Activated T-cell treated with anti-CD3 and anti-CD28 coated beads for 4 hours (primary cell): ENCODE measurements around the gene FBXO10.
A peak's percentile ranks its signal among the peaks of the same experiment; 100 is the strongest.
"Not testable (repeated sequence)": the region's sequence is repeated elsewhere in the genome, so short reads cannot be mapped to it uniquely, and the experiment has no call there.

Experiments
- DNase-seq: peaks from one replicate; pipeline ENCODE4 v3.0.0-alpha.2; 2020

The FBXO10 gene

DNA sequence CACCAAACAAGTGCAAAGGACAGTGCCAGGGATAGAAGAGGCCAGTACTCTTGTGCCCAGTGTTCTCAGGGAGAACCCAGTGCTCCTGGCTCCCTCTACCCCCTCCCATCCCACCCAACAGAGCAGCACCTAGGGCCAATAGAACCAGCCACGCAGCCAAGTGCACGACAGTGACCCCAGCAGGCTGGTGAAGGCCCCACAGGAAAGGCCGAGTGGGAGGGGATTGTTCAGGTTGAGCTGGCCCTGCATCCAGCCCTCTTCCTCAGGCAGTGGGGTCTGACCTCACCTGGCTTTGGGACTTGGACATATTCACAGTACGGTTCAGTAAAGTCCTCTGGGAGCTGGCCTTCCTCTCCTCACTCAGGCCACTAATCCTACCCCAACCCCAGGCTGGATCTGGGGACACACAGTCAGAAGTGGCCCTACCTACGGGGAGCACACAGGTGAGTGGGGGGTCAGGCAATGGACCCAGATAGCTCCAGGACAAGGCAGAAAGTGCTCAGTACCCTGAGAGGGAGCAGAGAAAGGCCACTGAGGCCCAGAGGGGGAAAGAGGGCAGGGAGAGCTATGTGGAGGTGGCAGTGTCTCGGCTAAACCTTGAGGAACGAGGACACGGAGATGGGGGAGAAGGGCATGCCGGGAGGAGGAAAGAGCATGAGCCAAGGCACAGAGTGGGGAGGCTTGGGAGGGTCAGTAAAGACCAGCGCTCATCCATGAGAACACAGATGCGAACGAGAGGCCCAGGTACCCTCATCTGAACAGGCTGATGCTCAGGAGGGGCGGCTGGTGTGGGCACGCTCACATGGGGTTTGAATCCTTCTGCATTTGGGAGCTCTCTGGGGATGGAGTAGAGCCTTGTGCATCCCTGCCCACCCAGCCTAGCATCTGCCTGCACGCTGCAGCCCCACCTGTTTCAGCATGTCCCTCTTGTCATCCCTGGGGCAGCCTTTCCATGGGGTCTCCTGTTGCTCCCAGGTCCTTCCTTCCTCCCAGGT lies 64.9 kb downstream of the FBXO10 start:
- DNase-seq = no peak

DNA sequence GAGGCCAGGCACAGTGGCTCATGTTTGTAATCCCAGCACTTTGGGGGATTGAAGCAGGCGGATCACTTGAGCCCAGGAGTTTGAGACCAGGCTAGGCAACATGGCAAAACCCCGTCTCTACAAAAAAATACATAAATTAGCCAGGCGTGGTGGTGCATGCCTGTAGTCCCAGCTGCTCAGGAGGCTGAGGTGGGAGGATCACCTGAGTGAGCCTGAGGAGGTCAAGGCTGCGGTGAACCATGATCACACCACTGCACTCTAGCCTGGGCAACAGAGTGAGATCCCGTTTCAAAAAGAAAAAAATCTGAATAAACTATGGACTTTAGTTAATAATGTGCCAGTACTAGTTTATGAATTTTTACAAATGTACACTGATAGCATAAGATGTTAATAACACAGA lies 66.1 kb downstream of the FBXO10 start:
- DNase-seq = not testable (repeated sequence)

DNA sequence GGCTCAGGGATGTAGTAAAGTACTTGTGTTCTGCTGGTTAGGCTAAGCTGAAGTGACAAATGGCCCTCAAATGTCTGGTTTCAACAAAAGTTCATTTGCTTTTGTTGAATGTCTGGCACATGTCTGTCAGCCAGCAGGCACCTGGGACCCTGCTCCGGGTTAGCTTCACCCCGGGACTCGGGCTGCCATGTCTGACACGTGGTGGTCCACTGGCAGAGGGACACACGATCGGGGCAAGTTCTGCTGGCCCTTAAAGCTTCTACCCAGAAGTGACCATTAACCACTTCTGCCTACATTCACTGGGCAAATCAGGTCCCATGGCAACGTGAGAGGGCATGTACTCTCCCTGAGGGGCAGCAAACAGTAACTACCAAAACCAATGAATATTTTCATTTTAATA lies 66.6 kb downstream of the FBXO10 start:
- no peak for DNase-seq

DNA sequence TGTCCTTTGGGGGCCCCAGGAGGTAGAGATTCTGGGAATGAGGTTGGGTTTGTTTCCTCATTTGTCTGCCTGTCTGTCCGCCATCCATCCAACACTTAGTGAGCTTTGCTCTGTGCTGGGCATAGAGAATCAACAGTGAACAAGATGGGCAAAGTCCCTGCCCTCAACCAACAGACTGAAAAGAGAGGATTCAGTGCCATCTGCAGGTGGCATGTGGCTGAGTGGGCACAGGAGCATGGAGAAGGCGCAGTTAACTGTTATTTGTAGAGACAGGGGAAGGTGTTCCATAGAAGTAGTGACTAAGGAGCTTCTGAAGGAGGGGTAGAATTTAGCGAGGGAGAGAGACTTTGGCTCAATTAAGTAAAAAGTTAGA lies 67.4 kb downstream of the FBXO10 start:
- no peak for DNase-seq

DNA sequence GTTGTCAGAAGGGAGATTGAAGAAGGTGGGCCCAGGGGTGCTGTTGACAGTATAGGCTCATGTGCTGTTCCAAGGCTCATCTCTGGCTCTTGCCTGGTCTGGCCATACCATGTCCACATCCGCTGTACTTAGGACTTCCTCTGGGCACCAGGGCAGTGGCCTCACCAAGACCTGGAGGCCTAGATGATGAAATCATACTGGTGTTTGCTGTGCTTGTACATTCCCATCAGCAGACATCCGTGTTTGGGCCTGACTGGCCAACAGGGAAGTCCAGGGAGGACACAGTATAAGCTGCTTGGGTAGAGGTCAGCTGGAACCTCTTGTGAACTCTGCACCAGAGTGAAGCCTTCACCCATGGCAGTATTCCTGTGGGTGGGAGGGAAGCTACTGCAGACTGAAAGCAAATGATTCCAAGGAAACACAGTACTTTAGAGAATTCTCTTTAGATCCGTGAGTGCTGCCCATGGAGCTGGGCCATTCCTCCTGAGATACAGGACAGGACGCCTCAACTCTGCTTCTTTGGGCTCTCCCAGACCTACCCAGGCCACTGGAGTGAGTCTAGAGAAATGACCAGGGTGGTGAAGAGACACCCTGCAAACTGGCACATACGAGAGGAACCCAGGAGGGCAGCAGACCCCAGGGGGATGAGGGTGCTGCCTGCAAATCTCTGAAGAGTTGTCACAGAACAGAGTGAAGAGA lies 67.9 kb downstream of the FBXO10 start:
- DNase-seq = no peak

DNA sequence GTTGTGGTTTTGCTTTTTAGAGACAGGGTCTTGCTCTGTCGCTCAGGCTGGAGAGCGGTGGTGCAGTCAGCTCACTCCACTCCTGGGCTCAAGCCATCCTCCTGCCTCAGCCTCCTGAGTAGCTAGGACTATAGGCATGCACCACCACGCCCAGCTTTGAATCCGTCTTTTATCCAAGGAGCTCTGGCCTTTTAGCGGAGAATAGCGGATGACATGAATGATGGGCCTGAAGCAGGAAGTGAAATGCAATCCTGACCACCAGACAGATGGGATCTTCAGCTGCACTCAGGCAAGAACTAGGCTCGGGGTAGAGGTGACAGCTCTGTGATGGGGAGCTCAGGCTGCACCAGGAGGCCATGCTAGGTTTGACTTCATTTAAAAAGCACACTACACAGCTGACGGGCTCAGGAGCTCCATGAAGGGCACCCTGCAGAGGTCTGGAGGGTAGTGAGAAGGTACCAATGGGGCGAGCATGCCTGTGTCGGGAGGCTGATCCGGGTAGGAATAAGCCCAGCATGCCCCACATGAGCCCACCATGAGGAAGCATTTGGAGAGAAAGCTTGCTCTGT lies 68.5 kb downstream of the FBXO10 start:
- DNase-seq = no peak

DNA sequence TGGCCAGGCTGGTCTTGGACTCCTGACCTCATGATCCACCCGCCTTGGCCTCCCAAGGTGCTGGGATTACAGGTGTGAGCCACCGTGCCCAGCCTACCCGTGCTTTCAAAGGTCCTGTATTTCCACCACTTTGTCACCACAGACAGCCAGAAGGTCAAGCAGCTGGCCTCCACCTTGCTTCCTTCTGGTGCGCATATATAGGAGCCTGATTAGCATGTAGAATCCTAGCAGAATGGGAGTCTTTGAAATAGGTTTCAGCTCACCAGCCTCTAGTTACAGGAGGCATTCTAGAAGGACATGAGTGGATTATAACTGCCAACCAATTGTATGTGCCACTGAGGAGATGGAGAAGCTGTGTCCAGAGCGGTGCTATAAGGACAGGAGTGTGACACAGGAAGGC lies 71.6 kb downstream of the FBXO10 start:
- no peak for DNase-seq

DNA sequence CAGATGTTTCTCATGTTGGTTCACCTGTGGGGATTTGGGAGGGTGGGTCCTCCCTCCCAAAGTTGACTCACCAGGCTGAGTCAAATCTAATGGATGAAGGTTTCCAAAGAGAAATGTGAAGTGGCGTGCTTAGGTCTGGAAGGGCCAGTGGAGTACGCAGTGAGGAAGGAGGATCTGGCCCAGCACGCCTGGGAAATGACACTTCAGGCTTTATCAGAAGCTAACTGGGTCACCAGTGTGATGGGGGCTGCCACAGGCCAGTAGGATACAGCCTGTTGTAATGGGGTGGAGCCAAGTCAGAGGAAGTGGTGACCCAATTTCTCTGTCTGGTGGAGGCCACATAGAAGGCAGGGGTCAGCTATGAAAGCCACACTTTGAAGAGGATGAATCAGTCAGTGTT lies 72.4 kb downstream of the FBXO10 start:
- no peak for DNase-seq

DNA sequence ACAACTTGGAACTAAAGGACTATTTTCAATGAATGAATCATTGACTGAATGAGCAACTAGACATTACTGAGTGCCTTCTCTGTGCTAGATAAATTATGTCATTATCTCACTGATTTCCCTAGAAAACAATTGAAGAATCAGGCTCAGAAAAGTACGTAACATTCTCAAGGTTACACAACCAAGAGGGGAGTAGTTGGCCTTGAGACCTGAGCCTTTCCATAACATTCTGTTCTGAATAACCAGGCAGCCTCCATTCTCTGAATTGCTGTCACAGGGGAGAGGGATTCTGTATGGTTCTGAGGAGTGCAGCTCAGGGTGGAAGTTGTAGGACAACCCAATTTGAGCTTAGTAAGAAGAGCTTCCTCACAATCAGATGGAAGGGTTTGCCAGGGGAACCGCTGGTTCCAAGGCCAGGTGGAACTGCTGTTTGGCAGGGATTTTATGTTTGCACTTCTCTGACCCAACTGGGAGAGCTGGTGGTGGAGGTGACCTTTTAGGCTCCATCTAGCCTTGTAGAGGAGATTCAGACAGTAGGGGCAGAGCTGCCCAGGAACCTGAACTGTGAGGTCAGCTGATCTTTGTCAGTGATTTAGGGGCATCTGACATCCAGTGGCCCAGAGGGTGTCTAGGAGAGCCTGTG lies 74.1 kb downstream of the FBXO10 start:
- no peak for DNase-seq

DNA sequence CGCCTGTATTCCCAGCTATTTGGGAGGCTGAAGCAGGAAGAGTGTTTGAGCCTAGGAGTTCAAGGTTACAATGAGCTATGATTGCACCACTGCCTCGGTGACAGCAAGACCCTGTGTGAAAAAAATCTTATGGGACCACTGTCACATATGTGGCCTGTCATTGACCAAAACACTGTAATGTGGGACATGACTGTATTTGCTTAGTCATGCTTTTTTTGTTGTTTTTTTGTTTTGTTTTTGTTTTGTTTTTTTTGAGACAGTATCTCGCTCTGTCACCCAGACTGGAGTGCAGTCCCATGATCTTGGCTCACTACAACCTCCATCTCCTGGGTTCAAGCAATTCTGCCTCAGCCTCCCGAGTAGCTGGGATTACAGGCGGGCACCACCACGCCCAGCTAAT lies 76.9 kb downstream of the FBXO10 start:
- no peak for DNase-seq

DNA sequence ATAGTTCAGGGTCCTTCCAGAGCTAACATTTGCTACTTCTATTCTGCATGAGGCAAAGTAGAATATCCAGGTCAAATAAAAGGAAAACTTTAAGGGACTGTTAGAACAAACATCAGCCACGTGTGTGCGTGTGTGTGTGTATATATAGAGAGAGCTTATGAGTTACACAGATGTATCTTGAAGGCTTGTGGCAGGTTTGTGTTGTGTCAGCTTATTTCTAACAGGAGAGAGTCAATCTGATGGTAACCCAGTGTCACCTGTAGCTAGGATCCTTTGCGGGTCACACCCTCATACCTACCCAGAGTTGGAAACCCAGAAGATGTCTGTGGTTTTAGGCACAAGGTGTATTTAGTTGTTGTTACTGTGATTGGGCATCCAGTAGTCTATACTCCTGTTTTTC lies 77.7 kb downstream of the FBXO10 start:
- DNase-seq = no peak

DNA sequence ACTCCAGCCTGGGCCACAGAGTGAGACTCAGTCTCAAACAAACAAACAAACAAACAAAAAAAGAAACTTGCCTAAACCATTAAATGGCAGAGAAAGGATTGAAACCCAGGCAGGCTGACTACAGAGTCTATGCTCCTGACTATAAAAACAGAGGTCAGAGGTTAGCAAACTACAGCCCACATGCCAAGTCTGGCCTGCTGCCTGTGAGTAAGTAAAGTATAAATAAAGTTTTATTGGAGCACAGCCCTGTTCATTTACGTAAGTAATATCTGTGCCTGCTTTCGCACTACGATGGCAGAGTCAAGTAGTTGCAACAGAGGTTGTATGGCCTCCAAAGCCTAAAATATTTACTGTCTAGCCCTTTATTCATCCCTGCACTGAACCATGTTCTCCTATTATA lies 78.9 kb downstream of the FBXO10 start:
- no peak for DNase-seq

DNA sequence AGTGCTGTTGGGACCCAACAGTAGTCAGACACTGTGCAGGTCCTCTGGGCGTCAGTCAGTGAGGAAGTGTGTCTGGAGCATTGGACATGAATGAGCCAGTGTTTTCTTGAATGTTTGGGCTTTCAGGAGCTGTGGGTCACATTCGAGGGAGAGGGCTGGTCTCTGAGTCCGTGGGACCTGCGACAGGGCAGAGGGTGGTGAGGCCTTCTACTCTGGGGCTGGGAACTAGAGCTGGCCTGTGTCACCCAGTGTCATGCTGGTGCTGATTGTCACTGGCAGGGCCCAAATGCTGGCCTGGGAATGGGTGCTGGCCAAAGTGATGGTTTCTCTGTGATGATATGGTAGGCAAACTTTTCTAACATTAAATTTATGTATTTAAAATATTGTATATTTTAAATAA lies 80.2 kb downstream of the FBXO10 start:
- no peak for DNase-seq

DNA sequence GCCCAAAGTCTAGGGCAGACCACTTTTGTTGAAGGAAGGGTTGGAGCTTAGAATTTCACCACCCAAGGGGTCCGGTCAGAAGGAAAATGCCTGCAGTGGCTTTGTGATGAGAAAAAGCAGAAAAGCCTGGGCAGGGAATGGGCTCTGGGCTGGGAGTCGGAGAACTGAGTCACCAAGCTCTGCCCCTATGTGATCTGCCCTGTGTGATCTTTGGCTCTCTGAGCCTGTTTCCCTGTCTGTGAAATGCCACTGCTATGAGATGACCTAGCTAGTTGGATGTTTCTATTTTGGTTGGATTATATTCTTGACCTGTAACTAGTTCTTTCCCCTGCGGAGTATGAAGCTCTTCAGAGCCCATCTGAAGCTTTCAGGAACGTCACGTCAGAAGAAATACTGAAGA lies 80.6 kb downstream of the FBXO10 start:
- DNase-seq = no peak

DNA sequence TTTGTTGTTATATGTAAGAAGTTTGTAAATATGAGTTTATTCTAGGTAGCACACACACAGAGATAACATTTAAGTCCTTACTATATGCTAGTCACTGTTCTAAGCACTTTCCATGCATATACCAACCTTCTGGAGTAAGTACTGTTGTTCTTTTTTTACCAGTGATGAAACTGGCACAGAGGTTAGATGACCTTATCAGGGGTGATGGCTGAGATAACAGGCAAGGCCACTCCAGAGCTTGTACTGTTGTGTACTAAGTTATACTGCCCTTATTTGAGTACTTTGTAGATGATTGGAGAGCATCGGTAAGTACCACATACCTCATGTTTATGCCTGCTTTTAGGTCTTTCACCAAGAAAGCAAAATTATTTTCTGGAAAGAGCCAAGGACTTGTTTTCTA lies 84.2 kb downstream of the FBXO10 start:
- no peak for DNase-seq

DNA sequence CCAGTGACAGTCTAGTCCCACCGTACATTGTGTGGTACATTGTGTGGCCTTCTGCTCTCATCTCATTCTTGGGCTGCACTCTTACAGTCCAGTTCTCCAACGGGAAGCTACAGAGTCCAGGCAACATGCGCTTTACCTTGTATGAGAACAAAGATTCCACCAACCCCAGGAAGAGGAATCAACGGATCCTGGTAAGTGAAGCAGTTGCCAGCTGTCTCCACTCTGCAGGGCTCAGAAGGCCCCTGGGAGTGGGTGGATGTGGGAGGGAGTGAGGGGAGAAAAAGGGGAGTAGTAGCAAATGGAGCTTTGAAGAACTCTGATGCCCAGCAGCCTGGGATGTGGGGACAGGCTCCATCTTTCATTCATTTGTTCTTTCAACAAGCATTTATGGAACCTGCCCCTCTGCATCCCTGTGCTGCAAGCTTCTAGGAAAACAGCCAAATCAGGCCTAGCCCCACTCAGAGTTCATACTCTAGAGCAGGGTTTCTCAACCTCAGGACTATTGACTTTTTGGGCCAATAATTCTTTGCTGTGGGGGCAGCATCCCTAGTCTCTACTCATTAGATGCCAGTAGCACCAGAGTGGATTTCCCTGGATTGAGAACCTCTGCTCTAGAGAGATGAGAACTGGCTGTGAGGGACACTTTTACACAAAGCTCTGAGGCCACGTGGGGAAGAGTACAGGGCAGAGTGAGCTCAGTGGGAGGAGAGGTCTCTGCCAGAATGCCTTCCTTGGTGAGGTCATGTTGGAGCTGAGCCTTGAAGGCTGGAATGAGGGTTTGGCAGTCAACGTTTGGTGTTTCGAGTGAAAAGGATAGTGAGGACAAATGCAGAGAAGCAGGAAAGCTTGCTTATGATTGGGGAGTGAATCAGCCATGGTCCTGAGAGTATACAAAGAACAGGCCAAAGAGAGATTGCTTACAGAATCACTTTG lies 89.3 kb downstream of the FBXO10 start:
- DNase-seq = no peak

DNA sequence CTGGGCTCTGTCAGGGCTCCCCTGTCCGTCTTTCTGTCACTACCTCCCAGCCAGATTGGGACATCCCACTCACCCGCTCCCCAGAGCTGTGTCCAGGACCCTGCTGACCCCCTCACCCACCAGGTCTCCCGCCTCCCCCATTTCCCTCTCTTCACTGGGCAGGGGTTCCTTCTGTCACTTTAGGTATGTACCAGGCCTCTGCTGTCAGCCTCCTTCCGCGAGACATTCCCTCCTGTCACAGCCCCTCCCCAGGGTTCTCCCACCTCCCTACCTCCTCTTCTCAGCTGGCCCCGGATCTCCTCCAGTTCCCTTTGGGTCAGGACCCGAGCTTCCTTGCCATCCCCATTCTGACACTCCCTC lies 89.9 kb downstream of the FBXO10 start:
- DNase-seq = no peak

DNA sequence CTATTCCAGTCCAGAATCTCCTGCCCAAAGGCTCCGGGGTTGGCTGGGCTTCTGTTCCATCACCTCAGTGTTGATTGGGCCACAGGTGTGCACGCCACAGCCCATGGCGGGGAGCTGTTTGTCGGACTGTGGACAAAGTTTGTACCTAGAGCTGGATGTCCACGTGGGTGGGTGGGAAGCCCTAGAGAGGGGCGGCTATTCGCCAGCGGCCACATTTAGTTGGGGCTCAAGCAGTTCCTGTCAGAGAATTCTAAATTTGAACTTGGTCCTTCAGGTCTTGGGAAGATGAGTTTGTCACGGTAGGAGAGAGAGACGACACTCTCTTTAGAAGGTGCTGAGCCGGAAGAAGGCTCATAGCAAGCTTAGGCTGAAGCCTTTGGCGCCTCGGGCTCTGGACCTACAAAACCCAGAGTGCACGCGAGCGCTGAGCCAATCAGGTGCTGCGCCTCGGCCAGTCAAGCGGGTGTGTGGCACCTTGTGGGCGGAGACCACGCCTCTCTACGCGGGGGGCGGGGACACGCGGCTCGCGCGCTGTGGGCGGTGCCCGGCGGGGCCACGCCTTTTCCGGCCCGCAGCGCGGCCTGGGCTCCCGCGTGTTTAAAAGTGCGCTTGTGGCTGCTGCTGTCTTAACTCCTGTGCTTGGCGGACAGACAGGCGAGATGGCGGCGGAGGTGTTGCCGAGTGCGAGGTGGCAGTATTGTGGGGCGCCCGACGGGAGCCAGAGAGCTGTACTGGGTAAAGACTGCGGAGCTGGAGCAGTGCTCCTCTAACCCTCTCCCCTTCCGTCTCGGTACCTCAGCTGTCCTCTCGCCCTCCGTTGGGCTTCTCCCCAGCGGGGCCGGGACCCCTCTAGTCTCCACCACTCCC lies 90.6 kb downstream of the FBXO10 start, which contains the start of gene POLR1E:
TSS of gene POLR1E (plus strand) at position 560 of the 867 bp plus-strand sequence. CDS start at position 660, 100 bp downstream.
- DNase-seq = peak; percentile 96

DNA sequence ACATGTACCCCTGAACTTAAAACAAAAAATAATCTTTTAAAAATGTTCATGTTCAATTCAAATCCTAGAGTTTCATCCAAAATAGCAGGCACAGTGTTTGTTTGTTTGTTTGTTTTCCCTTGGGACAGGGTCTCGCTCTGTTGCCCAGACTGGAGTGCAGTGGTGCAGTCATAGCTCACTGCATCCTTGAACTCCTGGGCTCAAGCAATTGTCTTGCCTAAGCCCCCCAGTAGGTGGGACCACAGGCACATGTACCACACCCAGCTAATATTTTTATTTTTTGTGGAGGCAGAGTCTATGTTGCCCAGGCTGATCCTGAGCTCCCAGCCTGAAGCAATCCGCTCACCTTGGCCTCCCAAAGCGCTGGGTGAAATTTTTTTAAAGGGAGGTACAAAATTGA lies 95.4 kb downstream of the FBXO10 start:
- no peak for DNase-seq

DNA sequence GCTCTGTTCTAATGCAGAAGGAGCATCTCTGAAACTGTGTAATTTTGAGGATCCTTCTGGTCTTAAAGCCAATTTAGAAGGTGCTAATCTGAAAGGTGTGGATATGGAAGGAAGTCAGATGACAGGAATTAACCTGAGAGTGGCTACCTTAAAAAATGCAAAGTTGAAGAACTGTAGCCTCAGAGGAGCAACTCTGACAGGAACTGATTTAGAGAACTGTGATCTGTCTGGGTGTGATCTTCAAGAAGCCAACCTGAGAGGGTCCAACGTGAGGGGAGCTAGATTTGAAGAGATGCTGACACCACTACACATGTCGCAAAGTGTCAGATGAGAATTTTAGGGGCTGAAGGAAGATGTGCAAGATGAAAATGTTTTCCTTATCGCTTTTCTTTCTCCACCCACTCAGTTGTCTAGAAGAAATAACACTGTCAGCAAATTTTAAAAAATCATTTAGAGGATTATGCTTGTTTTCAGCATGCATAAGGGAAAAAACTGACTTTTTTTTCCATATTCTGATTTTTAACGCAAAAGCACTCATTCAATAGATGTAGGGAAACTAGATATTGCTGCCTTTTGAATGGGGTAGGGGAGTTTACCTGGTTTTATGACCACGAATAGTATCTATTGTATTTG lies 98.1 kb downstream of the FBXO10 start:
- not testable (repeated sequence) for DNase-seq

DNA sequence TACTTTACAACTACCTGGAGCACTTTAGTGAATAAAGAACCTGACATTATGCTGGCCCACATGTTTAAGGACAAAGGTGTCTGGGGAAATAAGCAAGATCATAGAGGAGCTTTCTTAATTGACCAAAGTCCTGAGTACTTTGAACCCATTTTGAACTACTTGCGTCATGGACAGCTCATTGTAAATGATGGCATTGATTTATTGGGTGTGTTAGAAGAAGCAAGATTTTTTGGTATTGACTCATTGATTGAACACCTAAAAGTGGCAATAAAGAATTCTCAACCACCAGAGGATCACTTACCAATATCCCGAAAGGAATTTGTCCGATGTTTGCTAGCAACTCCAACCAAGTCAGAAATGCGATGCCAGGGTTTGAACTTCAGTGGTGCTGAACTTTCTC lies 98.7 kb downstream of the FBXO10 start:
- DNase-seq = not testable (repeated sequence)
